NCI-H1436 (cell line): ENCODE data around the gene SAMD4A.

Experiments
- DNase-seq: peaks from one replicate; lab custom pipeline; 2025; lab: John Stamatoyannopoulos, UW

SAMD4A gene

GRCh38 chr14:54567224-54567638 lies 303 bp downstream of the SAMD4A start:
- DNase-seq = no peak

- DNase-seq = no peak
Observed at GRCh38 chr14:54567639-54568561, 972 bp downstream of the SAMD4A start.

DNA sequence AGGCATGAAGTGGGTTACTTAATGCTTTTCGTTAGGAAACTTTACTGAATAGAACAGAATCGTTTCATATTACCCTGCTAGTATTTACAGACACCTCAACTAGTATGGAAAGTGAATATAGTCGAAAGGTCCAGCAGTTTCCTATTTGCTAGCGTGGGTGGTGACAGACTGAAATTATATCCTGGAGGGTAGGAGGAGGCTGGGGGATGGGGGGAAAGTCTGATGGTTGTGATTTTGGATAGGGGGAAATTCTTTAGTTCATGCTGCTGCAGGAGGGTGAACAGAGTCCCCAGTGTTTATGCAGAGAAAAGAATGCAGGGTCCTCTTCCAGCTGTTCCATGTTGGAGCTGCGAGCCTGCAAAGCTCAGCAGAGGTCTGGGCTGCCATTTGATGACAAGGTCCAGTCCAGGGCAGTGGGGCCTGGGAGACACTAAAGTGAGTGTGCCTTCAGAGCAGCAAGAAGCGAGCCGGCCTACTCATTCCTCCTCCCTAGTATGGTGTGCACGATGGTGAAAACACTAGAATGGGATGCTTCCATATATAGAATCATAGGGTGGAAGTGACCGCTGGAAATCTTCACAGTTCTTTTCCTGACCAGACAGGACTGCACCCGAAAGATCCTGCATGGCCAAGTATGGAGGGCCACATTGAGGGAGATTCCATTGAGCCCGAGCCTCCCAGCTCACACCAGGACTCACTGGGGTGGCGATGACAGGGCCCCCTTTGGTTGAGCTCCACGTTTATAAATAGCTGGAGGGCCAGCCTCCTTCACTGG lies 2.1 kb downstream of the SAMD4A start:
- no peak for DNase-seq

GRCh38 chr14:54570047-54570446 lies 3.1 kb downstream of the SAMD4A start:
- DNase-seq = no peak

DNA sequence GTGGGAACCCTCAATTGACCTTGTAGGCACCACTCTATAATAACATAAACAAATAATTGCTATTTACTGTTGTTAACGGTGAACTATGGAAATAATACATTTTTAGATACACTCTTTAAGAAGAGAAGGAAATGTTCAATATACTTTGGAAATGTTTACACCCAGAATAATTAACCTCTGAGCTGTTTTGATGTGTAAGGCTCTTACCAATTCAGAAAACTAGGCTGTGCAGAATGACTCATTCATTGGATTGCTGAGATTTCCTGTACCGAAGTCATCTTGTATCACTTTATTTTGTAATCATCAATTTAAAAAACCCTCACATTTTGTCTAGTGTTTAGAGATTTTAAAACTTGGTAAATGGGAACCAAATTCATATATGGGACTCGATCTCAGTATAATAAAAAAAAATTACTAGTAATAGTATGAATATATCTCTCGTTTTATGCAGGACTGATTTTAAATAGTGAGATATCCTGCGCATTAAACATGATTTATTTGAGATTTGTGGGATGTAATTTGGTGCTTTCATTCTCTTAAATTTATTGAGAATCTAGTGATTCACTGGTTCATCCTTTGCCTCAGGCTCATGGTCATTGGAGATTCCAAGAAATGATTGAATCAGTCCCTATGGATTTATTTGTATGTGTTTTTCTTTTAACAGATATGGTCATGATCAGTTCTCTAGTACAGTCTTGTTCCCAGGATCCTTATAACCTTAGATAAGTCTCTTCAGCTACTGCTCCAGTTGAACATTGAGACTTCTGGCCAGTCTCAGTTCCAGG lies 3.9 kb downstream of the SAMD4A start:
- DNase-seq = no peak

GRCh38 chr14:54572316-54572715 lies 5.4 kb downstream of the SAMD4A start:
- no peak for DNase-seq

DNA sequence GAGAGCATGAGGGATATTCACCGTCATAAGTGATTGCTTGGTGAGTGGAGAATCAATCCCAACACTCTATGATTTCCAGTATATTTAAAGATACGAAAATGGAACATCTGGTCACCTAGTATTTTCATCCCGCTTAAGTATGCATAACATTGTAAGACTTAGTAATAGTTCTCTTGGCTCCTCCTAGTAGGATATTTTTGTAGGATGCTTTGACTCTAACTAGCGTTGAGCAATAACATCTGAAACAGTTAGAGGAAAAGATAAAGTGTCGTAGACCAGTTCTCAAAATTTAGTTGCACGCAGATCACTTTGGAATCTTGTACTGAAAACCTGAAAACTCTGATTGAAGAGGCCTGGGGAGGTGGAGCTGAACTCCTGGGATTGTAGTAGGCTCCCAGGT lies 7.6 kb downstream of the SAMD4A start:
- no peak for DNase-seq

GRCh38 chr14:54577494-54577893 lies 10.6 kb downstream of the SAMD4A start:
- no peak for DNase-seq

- DNase-seq = no peak
Observed at GRCh38 chr14:54577977-54578376, 11.0 kb downstream of the SAMD4A start.

GRCh38 chr14:54579621-54580020 lies 12.7 kb downstream of the SAMD4A start:
- no peak for DNase-seq

GRCh38 chr14:54580933-54581332 lies 14.0 kb downstream of the SAMD4A start:
- DNase-seq = no peak

- DNase-seq = no peak
Observed at GRCh38 chr14:54582334-54582733, 15.4 kb downstream of the SAMD4A start.

DNA sequence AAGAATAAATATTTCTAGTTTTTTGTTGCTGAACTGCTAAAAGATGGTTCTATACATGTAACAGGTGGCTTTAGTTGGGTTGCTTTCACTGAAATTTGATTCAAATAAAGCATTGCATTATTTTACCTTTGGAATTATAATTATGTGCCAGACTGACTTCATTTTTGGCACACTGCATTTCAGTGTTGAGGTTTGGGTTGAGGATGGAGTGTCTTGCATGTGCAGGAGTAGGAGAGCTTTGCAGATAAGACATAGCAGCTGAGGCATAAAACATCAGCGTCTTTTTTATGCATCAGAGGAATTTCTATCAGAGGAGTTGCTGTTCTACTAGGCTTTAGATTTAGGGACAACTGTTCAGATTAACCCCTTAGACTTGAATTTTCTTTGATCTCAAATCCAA lies 17.2 kb downstream of the SAMD4A start:
- no peak for DNase-seq

GRCh38 chr14:54585214-54585613 lies 18.3 kb downstream of the SAMD4A start:
- no peak for DNase-seq

DNA sequence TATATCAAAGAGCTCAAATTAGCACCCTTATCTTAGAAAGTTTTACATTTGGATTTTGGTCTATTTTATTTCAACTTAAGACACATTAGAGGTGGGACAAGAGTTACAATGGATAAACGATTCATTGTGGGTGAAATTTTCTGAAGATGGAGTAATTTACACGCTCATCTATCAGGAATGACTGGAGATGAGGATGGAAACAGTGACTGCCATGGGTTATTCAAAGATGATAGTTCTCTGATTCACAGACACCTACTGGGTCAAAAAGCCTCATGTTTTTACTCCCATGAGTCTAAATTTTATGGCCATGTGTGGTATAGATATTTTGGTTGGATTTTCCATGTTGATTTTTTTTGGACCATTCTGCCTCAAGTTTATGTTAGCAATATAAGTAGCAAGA lies 22.1 kb downstream of the SAMD4A start:
- DNase-seq = no peak

GRCh38 chr14:54589843-54590242 lies 22.9 kb downstream of the SAMD4A start:
- DNase-seq = no peak

- DNase-seq = no peak
Observed at GRCh38 chr14:54590481-54590880, 23.6 kb downstream of the SAMD4A start.

- no peak for DNase-seq
Observed at GRCh38 chr14:54591461-54591860, 24.5 kb downstream of the SAMD4A start.

DNA sequence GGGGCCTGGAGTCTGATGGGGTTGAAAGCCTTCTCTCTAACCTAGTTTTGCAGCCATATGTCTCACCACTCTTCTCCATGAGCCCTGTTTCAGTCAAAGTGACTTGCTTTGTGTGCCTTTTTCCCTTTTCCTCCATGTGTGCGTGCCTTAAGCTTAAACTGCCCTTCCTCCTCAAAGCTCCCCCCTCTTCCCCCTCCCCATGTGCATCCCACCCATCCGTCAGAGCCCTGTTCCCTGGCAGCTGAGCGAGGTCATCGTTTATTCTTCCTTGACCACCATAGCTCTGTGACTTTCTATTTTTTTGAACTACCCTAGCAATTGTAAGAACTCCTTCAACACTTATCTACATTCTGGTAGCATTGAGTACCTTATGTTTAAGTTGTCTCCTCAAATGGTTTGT lies 24.9 kb downstream of the SAMD4A start:
- no peak for DNase-seq

GRCh38 chr14:54593860-54594259 lies 26.9 kb downstream of the SAMD4A start:
- DNase-seq = no peak

GRCh38 chr14:54594537-54594936 lies 27.6 kb downstream of the SAMD4A start:
- DNase-seq = no peak

DNA sequence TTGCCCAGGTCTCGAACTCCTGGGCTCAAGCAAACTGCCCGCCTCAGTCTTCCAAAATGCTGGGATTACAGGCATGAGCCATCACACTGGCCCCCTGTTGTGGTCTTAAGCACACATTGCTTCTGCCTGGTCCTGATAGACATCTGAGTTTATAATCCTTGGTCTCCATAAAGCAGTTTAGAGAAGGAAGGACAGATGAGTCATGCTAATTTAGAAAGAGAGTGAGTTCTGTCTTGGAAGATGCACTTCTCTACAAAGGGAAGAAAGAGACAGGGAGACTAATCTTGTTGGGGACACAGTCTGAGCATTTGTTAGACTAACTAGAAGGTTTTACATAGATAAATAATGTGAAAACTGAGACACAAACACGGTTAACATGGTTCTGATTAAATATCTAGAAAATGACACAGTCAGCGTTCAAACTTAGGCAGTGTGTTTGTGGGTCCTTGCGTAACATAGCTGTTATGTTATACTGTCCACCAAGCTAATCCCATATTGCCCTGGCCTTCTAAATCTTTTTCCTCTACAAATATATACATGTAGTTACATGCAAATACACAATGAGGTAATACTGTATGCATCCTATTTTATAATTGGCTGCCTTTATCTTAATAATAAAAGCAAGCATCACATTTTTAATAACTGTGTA lies 31.0 kb downstream of the SAMD4A start:
- DNase-seq = no peak
